Natural killer cell (primary cell): ENCODE results near the gene KRT27. TPM values are rescaled to one million over a fixed set of nuclear protein-coding genes. Genes with fewer than 3 reads are reported as not detected.

Source experiments
- ATAC-seq, 3 donors: fragments of 150-1000 bp in 2 of 3; fragments of 200-7000 bp in 1 of 3; cut with Tn5 transposase; 1 replicate in 1 of 3; 2 replicates in 2 of 3; pipeline ENCODE4 v1.10.0; 2021; ENCODE audit warnings: mild to moderate bottlenecking in 2 of 3, moderate library complexity in 2 of 3
- DNase-seq, 2 donors: peaks; one replicate each; pipeline versions ENCODE4 v3.0.0 to v3.0.0-alpha.2; 2013 to 2021; ENCODE audit warnings: mixed read lengths in 1 of 2
- H3K27ac ChIP-seq: one replicate; pipeline ENCODE4 v1.5.1; 2013; ENCODE audit warnings: mild to moderate bottlenecking, low read length
- H3K27me3 ChIP-seq: one replicate; pipeline ENCODE4 v1.6.1; 2013; ENCODE audit warnings: low read length; ENCODE audit not compliant: control insufficient read depth, insufficient read depth
- H3K36me3 ChIP-seq: one replicate; pipeline ENCODE4 v1.6.1; 2013; ENCODE audit warnings: low read length; ENCODE audit not compliant: control insufficient read depth, insufficient read depth
- H3K4me1 ChIP-seq: one replicate; pipeline ENCODE4 v1.6.1; 2013; ENCODE audit warnings: low read length; ENCODE audit not compliant: control insufficient read depth, insufficient read depth
- H3K4me3 ChIP-seq: one replicate; pipeline ENCODE4 v1.5.1; 2013; ENCODE audit warnings: low read length
- H3K9me3 ChIP-seq: one replicate; pipeline ENCODE4 v1.6.1; 2013; ENCODE audit warnings: low read length; ENCODE audit not compliant: control insufficient read depth, insufficient read depth
- H3K27ac Mint-ChIP-seq, 2 donors: one replicate each; pipeline ENCODE4 v1.8.0; 2022; ENCODE audit warnings: mild to moderate bottlenecking in 2 of 2, mixed read lengths in 2 of 2, moderate library complexity in 1 of 2
- H3K27me3 Mint-ChIP-seq, 2 donors: one replicate each; pipeline ENCODE4 v1.8.0; 2022; ENCODE audit warnings: low read depth in 2 of 2, mixed read lengths in 2 of 2
- H3K36me3 Mint-ChIP-seq: one replicate; pipeline ENCODE4 v1.8.0; 2022; ENCODE audit warnings: mixed read lengths
- H3K4me1 Mint-ChIP-seq, 2 donors: one replicate each; pipeline ENCODE4 v1.8.0; 2022; ENCODE audit warnings: mixed read lengths in 2 of 2
- H3K4me3 Mint-ChIP-seq: one replicate; pipeline ENCODE4 v1.8.0; 2022; ENCODE audit warnings: mild to moderate bottlenecking, moderate library complexity, mixed read lengths
- H3K9me3 Mint-ChIP-seq, 2 donors: one replicate each; pipeline ENCODE4 v1.8.0; 2022; ENCODE audit warnings: mixed read lengths in 2 of 2
- CTCF ChIP-seq: fragments of 200-600 bp; IDR thresholded peaks from one replicate; pipeline ENCODE4 v1.8.0; 2022; ENCODE audit warnings: antibody characterized with exemption
- WGBS: methylation state at CpG from one replicate; pipeline ENCODE4 v1.1.7; 2013; ENCODE audit warnings: missing lambda C conversion rate; ENCODE audit not compliant: insufficient coverage; 5-methylcytosine and 5-hydroxymethylcytosine counted together
- intact Hi-C: fragments of 100-400 bp; cut with micrococcal nuclease; formaldehyde crosslinking; loops from one replicate; pipeline ENCODE4 v1.14.2; 2022
- total RNA-seq, 4 donors: library from RNA; stranded (reverse); fragments of 120-200 nt in 1 of 4; gene quantifications; one replicate each; pipeline versions ENCODE4 v1.2.3 to v1.2.4, GENCODE V29; 2013 to 2022

KRT27 gene
- total RNA-seq, 3 donors from 2014 or later (not counting 1 experiment from before 2014, with no cell fraction given): not detected

GRCh38 chr17:40809721-40810421, 27.5 kb upstream of the KRT27 start:
- no peak overlapping the region for H3K27ac ChIP-seq
- no peaks in the 10 kb centered on the region for H3K9me3 ChIP-seq
- no peak overlapping the region for H3K4me3 Mint-ChIP-seq
- no CpG with 5 or more reads among the region's 2 CpGs for WGBS
- H3K4me3 ChIP-seq: no peak overlapping the region
- no peak for TF ChIP-seq CTCF
- DNase-seq: no peak
- no peaks in the 10 kb centered on the region for H3K4me1 Mint-ChIP-seq
- no peaks in the 10 kb centered on the region for H3K4me1 ChIP-seq
- ATAC-seq: no peak
- H3K36me3 Mint-ChIP-seq: no peaks in the 10 kb centered on the region
- H3K27me3 Mint-ChIP-seq: peaks cover 68 to 96% of the 10 kb centered on the region in 2 donors
- H3K36me3 ChIP-seq: no peaks in the 10 kb centered on the region
- H3K9me3 Mint-ChIP-seq: peaks cover 0 to 3% of the 10 kb centered on the region in 2 donors
- peaks cover 46% of the 10 kb centered on the region for H3K27me3 ChIP-seq
- intact Hi-C loops: loop anchor here (1.0 to 10.0 kb wide), 2 partner anchors 37 to 515 kb away; no protein-coding TSS in a partner anchor
- no peak overlapping the region for H3K27ac Mint-ChIP-seq

- no peaks in the 10 kb centered on the region for H3K9me3 Mint-ChIP-seq
- H3K27me3 Mint-ChIP-seq: peaks cover 48 to 76% of the 10 kb centered on the region in 2 donors
- H3K4me1 Mint-ChIP-seq: no peaks in the 10 kb centered on the region
- Histone ChIP-seq H3K4me1 (no peaks in the 10 kb centered on the region), H3K4me3 (no peak overlapping the region), H3K9me3 (no peaks in the 10 kb centered on the region), H3K27me3 (peaks cover 26% of the 10 kb centered on the region), H3K36me3 (no peaks in the 10 kb centered on the region), H3K27ac (no peak overlapping the region)
- TF ChIP-seq CTCF: no peak
- no peak for ATAC-seq
- 87% methylated on average over 3 of the region's 3 CpGs for WGBS
- DNase-seq: no peak
- H3K27ac Mint-ChIP-seq: no peak overlapping the region
- intact Hi-C loops: loop anchor here (10.0 kb wide), 1 partner anchor 519 kb away; no protein-coding TSS in a partner anchor
- no peak overlapping the region for H3K4me3 Mint-ChIP-seq
- H3K36me3 Mint-ChIP-seq: no peaks in the 10 kb centered on the region
Measured at GRCh38 chr17:40806131-40806530, 23.8 kb upstream of the KRT27 start.

GRCh38 chr17:40803617-40804082, 21.3 kb upstream of the KRT27 start:
- intact Hi-C loops: loop anchor here (1.0 to 10.0 kb wide), 4 partner anchors 521 to 863 kb away; no protein-coding TSS in a partner anchor
- Histone ChIP-seq H3K4me3 (no peak overlapping the region), H3K27ac (no peak overlapping the region), H3K4me1 (no peaks in the 10 kb centered on the region), H3K9me3 (no peaks in the 10 kb centered on the region), H3K36me3 (no peaks in the 10 kb centered on the region), H3K27me3 (peaks cover 15% of the 10 kb centered on the region)
- peak; percentile 91 for TF ChIP-seq CTCF
- ATAC-seq (peak; percentile 82 to 92 (median 87)), DNase-seq (peak; percentile 56 to 85)
- Mint-ChIP-seq H3K4me3 (no peak overlapping the region), H3K36me3 (no peaks in the 10 kb centered on the region), H3K27me3 (peaks cover 29 to 52% of the 10 kb centered on the region in 2 donors), H3K4me1 (no peaks in the 10 kb centered on the region), H3K27ac (no peak overlapping the region), H3K9me3 (no peaks in the 10 kb centered on the region)
- 14% methylated on average over 13 of the region's 13 CpGs for WGBS
